Endothelial cell of umbilical vein (primary cell): ENCODE measurements around the gene FGF23. TPM values are rescaled to one million over a fixed set of nuclear protein-coding genes. Genes with fewer than 3 reads are reported as not detected.

Experiments used
- BruUV-seq: library from RNA; stranded (reverse); fragments of 400-500 nt; replicated peaks from 2 replicates; lab custom pipeline; 2021; lab: Mats Ljungman, UMichigan
- CTCF ChIA-PET: fragments of 300-600, 350-600 bp; sonication (Branson Sonifier 250); formaldehyde crosslinking; loops from one replicate; lab custom pipeline; 2021; ENCODE audit warnings: antibody characterized with exemption, inconsistent platforms; lab: Charles Lee
- POLR2A ChIA-PET: fragments of 300-600, 350-600 bp; sonication (Branson Sonifier 250); formaldehyde crosslinking; loops from one replicate; lab custom pipeline; 2021; ENCODE audit warnings: antibody characterized with exemption, inconsistent platforms; lab: Charles Lee
- DNase-seq: peaks from one replicate; pipeline ENCODE4 v3.0.0-alpha.2; 2011; ENCODE audit warnings: low read depth, low spot score
- FAIRE-seq: peaks from 2 replicates; lab custom pipeline; 2011; peaks lifted over from hg19 to GRCh38; lab: Jason Lieb, UNC
- H2AFZ ChIP-seq: 2 replicates; pipeline ENCODE4 v1.6.0; 2012; ENCODE audit warnings: low read depth, low read length, control low read depth, inconsistent platforms
- H3K27ac ChIP-seq: 2 replicates; pipeline ENCODE4 v1.5.1; 2011; ENCODE audit warnings: low read depth, mild to moderate bottlenecking, control low read depth, low read length, moderate library complexity; ENCODE audit not compliant: insufficient read depth
- H3K27me3 ChIP-seq, 2 experiments: 2 replicates each; pipeline versions ENCODE4 v1.6.0 to v1.6.1; 2011; ENCODE audit warnings: low read length in 2 of 2, mixed read lengths in 1 of 2; ENCODE audit not compliant: control insufficient read depth in 2 of 2, insufficient read depth in 2 of 2
- H3K36me3 ChIP-seq, 2 experiments: 2 replicates in 1 of 2; 3 replicates in 1 of 2; pipeline ENCODE4 v1.5.1; 2011; ENCODE audit warnings: low read length in 2 of 2, mild to moderate bottlenecking in 1 of 2, moderate library complexity in 1 of 2; ENCODE audit not compliant: control insufficient read depth in 2 of 2, insufficient read depth in 2 of 2; ENCODE audit errors: extremely low read depth in 1 of 2
- H3K4me1 ChIP-seq: 3 replicates; pipeline ENCODE4 v1.5.1; 2011; ENCODE audit warnings: mild to moderate bottlenecking, low read length; ENCODE audit not compliant: control insufficient read depth, insufficient read depth; ENCODE audit errors: extremely low read depth
- H3K4me2 ChIP-seq: 2 replicates; pipeline ENCODE4 v1.6.1; 2011; ENCODE audit warnings: low read length, control low read depth, mixed read lengths; ENCODE audit not compliant: insufficient read depth
- H3K4me3 ChIP-seq, 3 experiments: fragments of 200-600 bp in 1 of 3; sonication (generic), shearing (Covaris generic) in 1 of 3; replicated peaks in 1 of 3; 2 replicates each; pipeline ENCODE4 v1.5.1; 2011 to 2016; ENCODE audit warnings: control low read depth in 3 of 3, low read length in 3 of 3, mild to moderate bottlenecking in 2 of 3, inconsistent platforms in 1 of 3, low read depth in 1 of 3, moderate library complexity in 1 of 3; ENCODE audit not compliant: insufficient read depth in 1 of 3
- H3K79me2 ChIP-seq: 2 replicates; pipeline ENCODE4 v1.6.0; 2012; ENCODE audit warnings: low read length, inconsistent platforms; ENCODE audit not compliant: control insufficient read depth, insufficient read depth
- H3K9ac ChIP-seq: replicated peaks from 2 replicates; pipeline ENCODE3; 2011; ENCODE audit warnings: low read length, control low read depth; ENCODE audit not compliant: insufficient read depth; ENCODE audit errors: extremely low read depth
- H3K9me1 ChIP-seq: replicated peaks from 3 replicates; pipeline ENCODE4 v1.6.0; 2011; ENCODE audit warnings: mild to moderate bottlenecking, low read length; ENCODE audit not compliant: control insufficient read depth, insufficient read depth; ENCODE audit errors: extremely low read depth
- H3K9me3 ChIP-seq: replicated peaks from 2 replicates; pipeline ENCODE4 v1.5.1; 2012; ENCODE audit warnings: low read length, inconsistent platforms; ENCODE audit not compliant: control insufficient read depth, insufficient read depth
- H4K20me1 ChIP-seq: replicated peaks from 2 replicates; pipeline ENCODE3; 2011; ENCODE audit warnings: mild to moderate bottlenecking, low read length; ENCODE audit not compliant: control insufficient read depth, insufficient read depth; ENCODE audit errors: extremely low read depth
- EZH2 ChIP-seq: IDR thresholded peaks from 2 replicates; pipeline ENCODE4 v1.6.1; 2012; ENCODE audit warnings: borderline replicate concordance, low read depth, mild to moderate bottlenecking, moderate library complexity, low read length, inconsistent platforms; ENCODE audit not compliant: severe bottlenecking
- FOS ChIP-seq: IDR thresholded peaks from 2 replicates; pipeline ENCODE4 v1.6.1; 2011; ENCODE audit warnings: mild to moderate bottlenecking, low read length, moderate library complexity, borderline replicate concordance; ENCODE audit not compliant: insufficient read depth
- GATA2 ChIP-seq: IDR thresholded peaks from 2 replicates; pipeline ENCODE4 v1.7.0; 2011; ENCODE audit warnings: low read depth, mild to moderate bottlenecking, moderate library complexity, mixed read lengths, low read length; ENCODE audit not compliant: insufficient read length, insufficient read depth
- JUN ChIP-seq: IDR thresholded peaks from 2 replicates; pipeline ENCODE4 v1.6.1; 2011; ENCODE audit warnings: borderline replicate concordance, low read depth; ENCODE audit not compliant: insufficient read length, insufficient read depth
- MYC ChIP-seq: IDR thresholded peaks from one replicate; pipeline ENCODE4 v1.6.1; 2011; ENCODE audit warnings: mild to moderate bottlenecking, low read depth, low read length
- POLR2A ChIP-seq: IDR thresholded peaks from 2 replicates; pipeline ENCODE4 v1.6.1; 2012; ENCODE audit warnings: low read depth, mild to moderate bottlenecking, control low read depth, low read length
- POLR2AphosphoS5 ChIP-seq: IDR thresholded peaks from 2 replicates; pipeline ENCODE4 v1.6.1; 2012; ENCODE audit warnings: low read depth, mild to moderate bottlenecking, control low read depth, low read length, moderate library complexity; ENCODE audit not compliant: insufficient read depth
- dilution Hi-C: fragments of 300-500 bp; cut with MboI; formaldehyde crosslinking; loops from one replicate; pipeline ENCODE4 v1.15.0; 2019; ENCODE audit warnings: low sequenced_read_pairs; ENCODE audit not compliant: extremely low pct_ligation_motif_present
- intact Hi-C: fragments of 100-400 bp; cut with micrococcal nuclease; formaldehyde crosslinking; loops from one replicate; pipeline ENCODE4 v1.10.0; 2022
- polyA plus RNA-seq, 4 experiments: library from polyadenylated mRNA; depleted of rRNA in 3 of 4; stranded (reverse) in 3 of 4; unstranded in 1 of 4; fragments of >200 nt; gene quantifications; 2 replicates each; pipeline versions ENCODE4 v1.2.1 to v1.2.3, GENCODE V29; 2011 to 2012; ENCODE audit warnings: missing spikeins in 1 of 4
- total RNA-seq: library from RNA; stranded (reverse); gene quantifications from 2 replicates; pipeline ENCODE4 v1.2.3, GENCODE V29; 2021
- TF ChIP-seq, protein P1 (sequence below), 2 donors: IDR thresholded peaks; 1 replicate in 1 of 2; 2 replicates in 1 of 2; pipeline ENCODE4 v1.5.1; 2011; ENCODE audit warnings: low read length in 2 of 2, mild to moderate bottlenecking in 2 of 2, moderate library complexity in 2 of 2, control low read depth in 1 of 2, inconsistent platforms in 1 of 2, low read depth in 1 of 2; ENCODE audit not compliant: insufficient read depth in 1 of 2; ENCODE audit errors: extremely low read depth in 1 of 2
- TF ChIP-seq, protein P2 (sequence below): IDR thresholded peaks from 2 replicates; pipeline ENCODE4 v1.6.1; 2011; ENCODE audit not compliant: insufficient read depth, insufficient read length

The FGF23 gene
- total and polyA plus RNA-seq, 2 donors (not counting 3 experiments of a cell fraction or from before 2014, with no cell fraction given) = not detected

DNA sequence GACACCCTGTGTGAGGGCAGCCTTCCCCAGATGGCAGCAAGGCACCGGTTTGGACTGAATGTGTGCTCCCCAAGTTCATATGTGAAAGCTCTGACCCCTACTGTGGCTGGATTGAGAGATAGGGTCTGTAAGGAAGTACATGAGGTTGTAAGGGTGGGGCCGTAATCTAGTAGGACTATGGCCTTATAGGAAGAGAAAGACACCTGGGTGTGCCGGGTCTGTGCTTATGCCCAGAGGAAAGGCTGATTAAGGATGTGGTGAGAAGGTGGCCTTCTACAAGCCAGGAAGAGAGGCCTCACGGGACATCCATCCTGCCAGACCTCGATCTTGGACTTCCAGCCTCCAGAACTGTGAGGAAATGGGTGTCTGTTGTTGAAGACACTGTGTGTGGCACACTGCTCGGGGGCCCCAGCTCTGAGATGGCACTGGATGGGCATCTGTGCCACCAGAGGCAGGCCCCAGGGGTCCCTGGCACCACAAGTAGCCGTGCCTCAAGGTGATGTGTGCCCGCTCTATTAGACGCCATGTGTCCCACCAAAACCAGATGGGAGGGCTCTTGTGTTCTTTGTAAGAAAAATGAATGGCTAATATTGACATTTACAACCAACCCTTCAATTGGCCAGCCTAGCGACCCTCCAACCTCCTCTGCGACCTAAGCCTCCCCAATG is 44.1 kb upstream of the FGF23 start:
- Histone ChIP-seq H3K27ac (no peak overlapping the region), H4K20me1 (no peaks in the 10 kb centered on the region), H3K4me2 (no peak overlapping the region), H3K36me3 (no peaks in the 10 kb centered on the region), H2AFZ (no peak overlapping the region), H3K9ac (no peak overlapping the region), H3K27me3 (peaks cover 0 to 2% of the 10 kb centered on the region in 2 experiments), H3K4me3 (no peak overlapping the region), H3K9me1 (no peaks in the 10 kb centered on the region), H3K79me2 (no peaks in the 10 kb centered on the region), H3K4me1 (no peaks in the 10 kb centered on the region), H3K9me3 (no peaks in the 10 kb centered on the region)
- FAIRE-seq (no peak), DNase-seq (no peak)
- intact Hi-C loops = loop anchor here (1.0 to 2.0 kb wide), 2 partner anchors 40 to 95 kb away; no protein-coding TSS in a partner anchor
- BruUV-seq = no TSS peak
- dilution Hi-C loops = no loop called here
- ChIA-PET CTCF (interaction anchor here (1.1 kb wide), 1 partner anchor 16 kb away, joined by 3 read pairs; no protein-coding TSS in a partner anchor), POLR2A (no interaction called here)
- no peak for TF ChIP-seq FOS
- TF ChIP-seq, protein P1, sequence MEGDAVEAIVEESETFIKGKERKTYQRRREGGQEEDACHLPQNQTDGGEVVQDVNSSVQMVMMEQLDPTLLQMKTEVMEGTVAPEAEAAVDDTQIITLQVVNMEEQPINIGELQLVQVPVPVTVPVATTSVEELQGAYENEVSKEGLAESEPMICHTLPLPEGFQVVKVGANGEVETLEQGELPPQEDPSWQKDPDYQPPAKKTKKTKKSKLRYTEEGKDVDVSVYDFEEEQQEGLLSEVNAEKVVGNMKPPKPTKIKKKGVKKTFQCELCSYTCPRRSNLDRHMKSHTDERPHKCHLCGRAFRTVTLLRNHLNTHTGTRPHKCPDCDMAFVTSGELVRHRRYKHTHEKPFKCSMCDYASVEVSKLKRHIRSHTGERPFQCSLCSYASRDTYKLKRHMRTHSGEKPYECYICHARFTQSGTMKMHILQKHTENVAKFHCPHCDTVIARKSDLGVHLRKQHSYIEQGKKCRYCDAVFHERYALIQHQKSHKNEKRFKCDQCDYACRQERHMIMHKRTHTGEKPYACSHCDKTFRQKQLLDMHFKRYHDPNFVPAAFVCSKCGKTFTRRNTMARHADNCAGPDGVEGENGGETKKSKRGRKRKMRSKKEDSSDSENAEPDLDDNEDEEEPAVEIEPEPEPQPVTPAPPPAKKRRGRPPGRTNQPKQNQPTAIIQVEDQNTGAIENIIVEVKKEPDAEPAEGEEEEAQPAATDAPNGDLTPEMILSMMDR (IDR thresholded peaks at IDR 0.05; ENCODE audit: extremely low read depth in 1 of 2, insufficient read depth in 1 of 2, low read depth in 1 of 2, low read length in 2 of 2) = no peak
- TF ChIP-seq JUN = no peak
- no peak for TF ChIP-seq EZH2
- no peak for TF ChIP-seq POLR2A
- TF ChIP-seq GATA2 = no peak
- no peak for TF ChIP-seq POLR2AphosphoS5
- TF ChIP-seq, protein P2, sequence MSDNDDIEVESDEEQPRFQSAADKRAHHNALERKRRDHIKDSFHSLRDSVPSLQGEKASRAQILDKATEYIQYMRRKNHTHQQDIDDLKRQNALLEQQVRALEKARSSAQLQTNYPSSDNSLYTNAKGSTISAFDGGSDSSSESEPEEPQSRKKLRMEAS = no peak
- TF ChIP-seq MYC = no peak
